Activated T-helper 17 cell treated with anti-CD3 and anti-CD28 coated beads, Interleukin-2, amount 50 U/mL, for 72 hours (primary cell): ENCODE results near the gene OLFML2A. TPM values are rescaled to one million over a fixed set of nuclear protein-coding genes. Genes with fewer than 3 reads are reported as not detected.

Experiments
- ATAC-seq: fragments of 150-1000 bp; cut with Tn5 transposase; replicated peaks from 2 replicates; pipeline ENCODE4 v1.10.0; 2021; ENCODE audit warnings: mild to moderate bottlenecking, moderate library complexity
- H3K27ac Mint-ChIP-seq: one replicate; pipeline ENCODE4 v1.8.0; 2022; ENCODE audit warnings: mixed read lengths
- H3K27me3 Mint-ChIP-seq: one replicate; pipeline ENCODE4 v1.8.0; 2022; ENCODE audit warnings: mixed read lengths
- H3K36me3 Mint-ChIP-seq: one replicate; pipeline ENCODE4 v1.8.0; 2022; ENCODE audit warnings: low read depth, mild to moderate bottlenecking, mixed read lengths
- H3K4me1 Mint-ChIP-seq: one replicate; pipeline ENCODE4 v1.8.0; 2022; ENCODE audit warnings: mixed read lengths
- H3K4me3 Mint-ChIP-seq: one replicate; pipeline ENCODE4 v1.8.0; 2022; ENCODE audit warnings: mild to moderate bottlenecking, mixed read lengths
- H3K9me3 Mint-ChIP-seq: one replicate; pipeline ENCODE4 v1.8.0; 2022; ENCODE audit warnings: mixed read lengths
- total RNA-seq, 2 donors: library from RNA; stranded (reverse); gene quantifications; one replicate each; pipeline ENCODE4 v1.2.3, GENCODE V29; 2022

OLFML2A gene
- total RNA-seq, 2 donors from 2014 or later = not detected

DNA sequence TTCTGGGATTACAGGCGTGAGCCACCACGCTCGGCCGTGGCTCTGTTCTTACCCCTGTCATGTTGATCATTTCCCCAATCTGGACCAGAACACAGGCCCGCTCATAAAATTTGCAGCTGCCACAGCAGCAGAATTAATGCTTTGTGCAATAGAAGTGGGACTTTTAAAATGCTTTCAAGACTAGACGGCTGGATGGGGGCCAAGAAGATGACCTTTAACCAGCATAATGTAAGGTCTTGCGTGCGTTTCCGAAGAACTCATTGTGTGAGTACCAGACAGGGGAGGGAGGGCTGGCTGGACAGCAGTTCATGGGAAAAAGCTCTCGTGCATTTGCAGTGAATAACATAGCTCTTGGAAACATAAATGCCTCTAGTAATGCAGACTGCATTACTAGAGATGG, 72.9 kb downstream of the OLFML2A start:
- Mint-ChIP-seq H3K4me1 (peaks cover 6% of the 10 kb centered on the region), H3K27ac (no peak overlapping the region), H3K27me3 (peaks cover 3% of the 10 kb centered on the region), H3K4me3 (no peak overlapping the region), H3K36me3 (no peaks in the 10 kb centered on the region), H3K9me3 (no peaks in the 10 kb centered on the region)
- ATAC-seq = no peak

DNA sequence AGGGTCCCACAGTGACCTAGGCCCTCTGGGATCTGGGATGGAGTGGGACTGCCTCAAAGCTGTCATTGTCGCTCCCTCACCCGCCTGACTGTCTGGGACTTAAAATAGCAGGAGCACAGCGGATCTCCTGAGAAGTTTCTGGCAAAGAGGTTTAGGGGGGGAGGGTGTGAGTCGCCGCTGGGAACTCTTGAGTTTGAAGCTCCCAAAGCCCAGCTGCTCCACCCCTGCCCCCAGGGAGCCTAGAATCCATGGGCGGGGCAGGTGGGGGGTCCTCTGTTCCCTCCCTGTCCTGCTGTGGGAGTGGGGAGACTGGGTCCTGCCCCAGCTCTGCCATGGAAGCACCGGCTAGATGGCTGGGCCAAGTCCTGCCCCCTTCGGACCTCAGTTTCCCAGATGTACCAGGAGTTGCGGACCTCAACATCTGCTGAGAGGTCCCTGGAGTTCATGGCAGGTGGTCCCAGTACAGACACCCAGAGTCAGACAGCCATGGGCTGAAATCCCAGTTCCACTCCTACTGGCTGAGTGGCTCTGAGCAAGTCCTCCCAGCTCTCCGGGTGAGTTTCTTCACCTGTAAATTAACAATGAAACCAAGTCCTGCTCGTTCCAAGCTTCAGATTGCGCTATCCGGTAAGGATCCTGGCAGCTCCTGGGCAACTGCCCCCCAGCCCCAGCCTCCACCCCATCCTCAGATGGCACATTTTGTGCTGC, 75.3 kb downstream of the OLFML2A start:
- no peak for ATAC-seq
- Mint-ChIP-seq H3K36me3 (peaks cover 8% of the 10 kb centered on the region), H3K4me3 (peak overlapping the region; percentile 61), H3K4me1 (peaks cover 11% of the 10 kb centered on the region), H3K9me3 (no peaks in the 10 kb centered on the region), H3K27ac (peak overlapping the region; percentile 76), H3K27me3 (no peaks in the 10 kb centered on the region)

DNA sequence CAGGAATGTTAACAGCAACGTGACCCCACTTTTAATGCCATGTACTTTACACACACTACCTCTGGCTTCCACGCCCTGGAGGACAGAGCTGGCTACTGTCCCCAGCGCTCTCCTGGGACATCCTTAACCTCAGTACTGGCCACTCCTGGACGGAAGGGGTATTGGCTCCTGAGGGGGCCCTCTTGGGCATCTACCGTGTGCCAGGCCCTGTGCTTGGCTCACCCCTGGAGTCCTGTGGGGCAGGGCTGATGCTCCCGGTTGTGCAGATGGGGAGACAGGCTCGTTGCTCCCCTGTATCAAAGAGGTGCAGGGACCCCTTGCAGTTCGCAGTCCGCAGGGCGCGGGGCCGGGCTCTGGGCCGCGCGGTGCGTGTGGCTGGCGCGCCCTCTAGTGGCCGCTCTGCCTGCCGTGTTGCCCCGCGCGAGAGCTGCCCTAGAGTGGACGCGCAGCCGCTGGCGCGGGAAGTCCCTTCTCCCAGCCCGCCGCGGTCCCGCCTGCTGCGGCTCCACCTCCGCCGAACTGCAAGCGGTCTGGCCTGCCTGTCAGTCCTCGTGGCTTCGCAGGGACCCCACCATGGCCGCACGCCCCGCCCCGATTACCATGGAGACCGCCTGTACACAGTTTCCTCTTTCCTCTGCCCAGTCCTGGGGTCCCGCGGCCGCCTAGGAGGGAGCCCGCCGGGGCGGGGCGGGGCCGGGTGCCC, 76.0 kb downstream of the OLFML2A start, which contains the start of gene WDR38:
Gene WDR38, plus strand, starts transcription at position 632 of the 703 bp plus-strand sequence. CDS start 72 bp downstream, outside the sequence.
- ATAC-seq = peak; percentile 95
- Mint-ChIP-seq H3K4me1 (peaks cover 16% of the 10 kb centered on the region), H3K36me3 (peaks cover 15% of the 10 kb centered on the region), H3K27ac (peak within 1 kb of the TSS; percentile 76), H3K4me3 (peak within 1 kb of the TSS; percentile 61), H3K9me3 (no peaks in the 10 kb centered on the region), H3K27me3 (no peaks in the 10 kb centered on the region)

GRCh38 chr9:124853605-124854143, 76.7 kb downstream of the OLFML2A start:
- Mint-ChIP-seq H3K27ac (no peak overlapping the region), H3K9me3 (no peaks in the 10 kb centered on the region), H3K36me3 (peaks cover 22% of the 10 kb centered on the region), H3K4me3 (peak overlapping the region; percentile 61), H3K4me1 (peaks cover 16% of the 10 kb centered on the region), H3K27me3 (no peaks in the 10 kb centered on the region)
- no peak for ATAC-seq

- Mint-ChIP-seq H3K36me3 (peaks cover 26% of the 10 kb centered on the region), H3K9me3 (no peaks in the 10 kb centered on the region), H3K4me1 (peaks cover 16% of the 10 kb centered on the region), H3K27ac (no peak overlapping the region), H3K4me3 (no peak overlapping the region), H3K27me3 (no peaks in the 10 kb centered on the region)
- no peak for ATAC-seq
Observed at GRCh38 chr9:124854161-124854560, 77.2 kb downstream of the OLFML2A start.

GRCh38 chr9:124854822-124855221, 77.9 kb downstream of the OLFML2A start:
- no peak overlapping the region for H3K4me3 Mint-ChIP-seq
- H3K27ac Mint-ChIP-seq = peak overlapping the region; percentile 67
- no peaks in the 10 kb centered on the region for H3K9me3 Mint-ChIP-seq
- no peak for ATAC-seq
- H3K27me3 Mint-ChIP-seq = no peaks in the 10 kb centered on the region
- H3K36me3 Mint-ChIP-seq = peaks cover 33% of the 10 kb centered on the region
- H3K4me1 Mint-ChIP-seq = peaks cover 16% of the 10 kb centered on the region

- H3K4me1 Mint-ChIP-seq = peaks cover 23% of the 10 kb centered on the region
- ATAC-seq = no peak
- peaks cover 40% of the 10 kb centered on the region for H3K36me3 Mint-ChIP-seq
- no peak overlapping the region for H3K4me3 Mint-ChIP-seq
- H3K9me3 Mint-ChIP-seq = no peaks in the 10 kb centered on the region
- H3K27me3 Mint-ChIP-seq = no peaks in the 10 kb centered on the region
- peak overlapping the region; percentile 67 for H3K27ac Mint-ChIP-seq
Observed at GRCh38 chr9:124855566-124855943, 78.6 kb downstream of the OLFML2A start.

DNA sequence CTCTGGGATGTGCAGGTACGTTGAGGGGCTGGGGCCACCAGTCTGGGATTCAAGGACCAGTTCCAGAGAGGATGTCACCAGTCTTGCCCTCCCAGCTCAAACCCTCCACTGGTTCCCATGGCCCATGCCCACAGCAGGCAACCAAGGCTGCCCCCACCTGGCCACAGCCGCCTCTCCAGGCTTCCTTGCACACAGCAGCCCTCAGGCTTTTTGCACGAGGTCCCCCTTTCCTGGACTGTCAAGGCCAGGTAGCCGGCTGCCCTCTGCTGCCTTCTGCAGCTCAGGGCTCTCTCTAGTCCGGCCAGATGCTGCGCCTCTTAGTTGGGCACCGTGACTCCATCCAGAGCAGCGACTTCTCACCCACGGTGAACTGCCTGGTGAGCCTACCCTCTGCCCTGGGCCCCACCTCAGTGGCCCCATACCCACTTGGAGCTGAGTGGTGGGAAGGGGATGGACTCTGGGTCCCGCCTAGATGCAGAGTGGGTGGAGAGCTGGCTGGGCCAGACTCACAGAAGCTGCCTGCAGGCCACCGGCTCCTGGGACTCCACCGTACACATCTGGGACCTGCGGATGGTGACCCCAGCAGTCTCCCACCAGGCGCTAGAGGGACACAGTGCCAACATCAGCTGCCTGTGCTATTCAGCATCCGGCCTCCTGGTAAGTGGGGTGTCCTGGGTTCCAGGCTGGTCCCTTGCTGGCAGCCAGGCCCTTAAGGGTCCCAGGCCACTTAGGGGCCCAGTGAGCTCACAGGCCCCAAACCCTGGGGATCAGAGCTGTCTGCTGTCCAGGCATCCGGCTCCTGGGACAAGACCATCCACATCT, 79.2 kb downstream of the OLFML2A start:
- Mint-ChIP-seq H3K36me3 (peaks cover 46% of the 10 kb centered on the region), H3K9me3 (no peaks in the 10 kb centered on the region), H3K27ac (peak overlapping the region; percentile 80), H3K4me3 (no peak overlapping the region), H3K27me3 (no peaks in the 10 kb centered on the region), H3K4me1 (peaks cover 23% of the 10 kb centered on the region)
- ATAC-seq = no peak

DNA sequence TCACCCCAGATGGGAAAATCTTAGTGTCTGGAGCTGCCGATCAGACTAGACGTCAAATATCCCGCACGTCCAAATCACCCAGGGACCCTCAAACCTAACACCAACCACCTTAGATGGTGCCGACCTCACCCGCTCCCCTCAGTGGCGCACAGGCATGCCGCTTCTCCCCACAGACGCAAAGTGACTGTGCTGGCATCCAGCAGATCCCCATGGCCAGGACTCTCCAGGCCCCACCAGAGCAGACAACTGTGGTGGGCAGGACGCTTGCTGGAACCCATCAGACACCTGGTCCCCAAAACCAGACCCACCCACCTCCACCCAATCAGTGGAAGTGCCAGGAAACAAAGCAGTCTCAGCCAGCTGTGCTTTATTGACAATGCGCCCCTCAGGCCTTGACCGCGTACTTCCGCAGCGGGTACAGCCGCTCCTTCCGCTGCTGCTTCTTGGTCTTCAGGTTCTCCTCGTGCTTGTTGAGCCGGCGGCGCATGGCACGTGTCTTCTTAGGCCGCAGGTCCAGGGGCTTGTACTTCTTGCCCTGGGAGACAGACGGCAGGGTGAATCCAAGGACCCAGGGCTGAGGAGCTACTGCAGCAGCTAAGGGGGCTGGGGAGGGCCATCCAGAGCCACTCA, 80.7 kb downstream of the OLFML2A start:
- Mint-ChIP-seq H3K4me1 (peaks cover 22% of the 10 kb centered on the region), H3K27ac (peak overlapping the region; percentile 80), H3K36me3 (peaks cover 58% of the 10 kb centered on the region), H3K9me3 (no peaks in the 10 kb centered on the region), H3K27me3 (no peaks in the 10 kb centered on the region), H3K4me3 (peak overlapping the region; percentile 21)
- ATAC-seq = no peak

DNA sequence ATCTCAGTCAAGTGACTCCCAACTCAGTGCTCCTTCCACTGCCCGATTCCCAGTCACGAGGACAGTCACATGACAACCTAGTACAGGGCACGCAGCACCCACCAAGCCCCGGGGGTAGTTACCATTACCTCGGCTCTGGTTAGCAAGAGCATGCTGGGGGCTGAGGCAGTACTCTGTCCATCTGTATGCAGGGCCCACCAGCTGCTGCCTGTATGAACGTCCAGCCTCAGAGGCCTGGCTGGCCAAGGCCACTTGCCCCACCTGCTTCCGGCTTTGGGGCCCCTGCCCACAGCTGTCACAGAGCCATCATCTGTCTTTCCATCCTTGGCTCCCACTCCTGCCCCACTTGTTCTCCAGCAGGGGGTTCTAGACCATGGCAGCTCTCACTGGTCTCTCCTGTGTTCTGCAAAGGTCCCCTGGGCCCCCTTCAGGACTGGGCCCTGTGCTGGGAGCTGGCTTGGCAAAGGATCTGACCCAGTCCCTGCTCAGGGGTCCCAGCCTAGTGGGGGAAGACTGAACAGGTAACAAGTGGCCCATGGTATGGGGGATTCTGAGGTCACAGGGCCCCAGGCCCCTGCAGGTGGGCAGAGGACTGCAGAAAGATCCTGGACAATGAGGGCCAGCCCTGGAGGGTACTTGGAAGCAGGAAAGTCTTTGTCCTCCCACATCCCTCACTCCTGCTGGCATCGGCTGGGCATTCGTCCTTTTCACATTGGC, 81.6 kb downstream of the OLFML2A start:
- Mint-ChIP-seq H3K4me3 (peak overlapping the region; percentile 99), H3K9me3 (no peaks in the 10 kb centered on the region), H3K36me3 (peaks cover 58% of the 10 kb centered on the region), H3K27ac (peak overlapping the region; percentile 99), H3K27me3 (no peaks in the 10 kb centered on the region), H3K4me1 (peaks cover 21% of the 10 kb centered on the region)
- ATAC-seq = no peak

DNA sequence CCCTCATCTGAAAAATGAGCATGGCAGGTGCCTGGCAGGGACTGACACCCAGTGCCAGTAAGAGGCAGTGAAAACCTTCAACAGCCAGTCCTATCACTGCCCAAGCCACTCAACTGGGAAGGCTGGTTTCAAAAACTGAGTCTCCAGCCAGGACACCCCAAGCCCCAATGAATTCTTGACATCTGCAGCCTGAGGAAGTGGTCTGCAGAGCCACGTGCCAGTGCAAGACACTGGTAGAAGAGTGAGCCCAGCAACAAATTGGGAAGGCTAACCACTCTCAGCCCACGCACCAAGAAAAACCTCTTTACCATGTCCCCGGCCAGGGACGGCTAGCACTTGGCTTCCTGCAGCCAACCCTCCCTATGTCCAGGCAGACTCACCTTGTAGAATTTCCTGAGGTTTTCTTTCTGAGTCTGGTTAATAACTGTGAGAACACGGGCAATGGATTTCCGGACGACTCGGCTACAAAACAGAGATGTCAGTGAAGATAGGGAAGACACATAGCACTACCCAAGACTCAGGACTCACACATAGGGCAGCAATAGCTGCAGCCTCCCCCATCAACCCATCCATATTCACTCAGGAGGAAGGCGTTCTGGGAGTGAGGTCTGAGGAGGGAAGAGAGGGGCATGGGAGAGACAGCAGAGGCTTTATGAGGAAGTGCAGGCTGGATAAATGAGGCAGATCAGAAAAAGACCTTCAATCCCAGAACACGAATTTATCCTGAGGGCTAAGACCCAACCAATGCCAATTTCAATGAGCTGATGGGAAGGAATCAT, 83.1 kb downstream of the OLFML2A start:
- ATAC-seq = no peak
- Mint-ChIP-seq H3K9me3 (no peaks in the 10 kb centered on the region), H3K4me1 (peaks cover 22% of the 10 kb centered on the region), H3K27ac (peak overlapping the region; percentile 99), H3K36me3 (peaks cover 58% of the 10 kb centered on the region), H3K4me3 (peak overlapping the region; percentile 99), H3K27me3 (no peaks in the 10 kb centered on the region)

DNA sequence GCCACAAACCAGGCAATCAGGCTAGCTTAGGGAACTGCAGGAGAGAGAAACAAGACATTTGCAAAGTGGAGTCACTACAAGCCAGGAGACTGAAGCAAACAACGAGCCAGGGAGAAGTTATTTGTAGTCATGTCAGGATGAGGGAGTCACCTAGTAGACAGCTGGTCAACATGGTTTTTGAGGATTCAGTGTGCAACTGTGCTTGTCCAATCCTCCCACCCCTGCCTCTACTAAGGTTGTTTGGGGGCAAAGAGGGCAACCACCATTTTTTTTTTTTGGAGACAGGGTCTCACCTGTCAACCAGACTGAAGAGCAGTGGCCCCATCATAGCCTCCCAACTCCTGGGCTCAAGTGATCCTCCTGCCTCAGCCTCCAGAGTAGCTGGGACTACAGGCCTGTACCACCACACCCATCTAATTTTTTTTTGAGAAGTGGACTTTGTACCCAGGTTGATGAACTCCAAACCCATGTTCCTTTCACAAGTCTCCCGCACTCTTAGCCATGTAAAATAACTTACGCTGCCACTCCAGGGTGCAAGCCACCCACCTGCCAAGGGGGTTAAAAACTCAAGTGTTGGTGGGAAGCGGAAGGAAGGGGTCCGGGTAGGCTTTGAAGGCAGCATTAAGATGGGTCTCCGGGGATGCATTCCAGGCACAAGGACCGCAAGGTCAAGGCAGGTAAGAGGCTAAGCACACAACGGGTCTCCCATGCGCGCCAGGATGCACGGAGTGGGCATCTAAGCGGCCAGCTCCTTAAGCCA, 83.8 kb downstream of the OLFML2A start:
- peaks cover 58% of the 10 kb centered on the region for H3K36me3 Mint-ChIP-seq
- peak overlapping the region; percentile 99 for H3K4me3 Mint-ChIP-seq
- H3K27ac Mint-ChIP-seq = peak overlapping the region; percentile 99
- ATAC-seq = no peak
- no peaks in the 10 kb centered on the region for H3K9me3 Mint-ChIP-seq
- H3K4me1 Mint-ChIP-seq = peaks cover 18% of the 10 kb centered on the region
- no peaks in the 10 kb centered on the region for H3K27me3 Mint-ChIP-seq
